GM19239 (cell line): ENCODE measurements around the gene PRUNE1.

Experiments used
- DNase-seq: peaks from one replicate; pipeline ENCODE4 v3.0.0; 2011; ENCODE audit warnings: low spot score; ENCODE audit not compliant: insufficient read length
- FAIRE-seq: peaks from 2 replicates; lab custom pipeline; 2011; peaks lifted over from hg19 to GRCh38; lab: Jason Lieb, UNC

PRUNE1 gene

GRCh38 chr1:151047925-151048644 lies 39.8 kb downstream of the PRUNE1 start:
- FAIRE-seq = peak; percentile 45
- no peak for DNase-seq

GRCh38 chr1:151048645-151049032 lies 40.4 kb downstream of the PRUNE1 start:
- no peak for FAIRE-seq
- no peak for DNase-seq

GRCh38 chr1:151049458-151049857 lies 41.2 kb downstream of the PRUNE1 start:
- no peak for FAIRE-seq
- DNase-seq = no peak

GRCh38 chr1:151050051-151050688 lies 41.9 kb downstream of the PRUNE1 start:
- no peak for FAIRE-seq
- DNase-seq = no peak

- no peak for FAIRE-seq
- no peak for DNase-seq
Observed at GRCh38 chr1:151051356-151052009, 43.2 kb downstream of the PRUNE1 start.

GRCh38 chr1:151054971-151055547 lies 46.8 kb downstream of the PRUNE1 start:
- no peak for DNase-seq
- no peak for FAIRE-seq

GRCh38 chr1:151055581-151055980 lies 47.3 kb downstream of the PRUNE1 start:
- DNase-seq (no peak), FAIRE-seq (no peak)

GRCh38 chr1:151056149-151056548 lies 47.9 kb downstream of the PRUNE1 start:
- DNase-seq (no peak), FAIRE-seq (no peak)

- peak; percentile 4 for FAIRE-seq
Observed at GRCh38 chr1:151058692-151059091, 50.4 kb downstream of the PRUNE1 start.

GRCh38 chr1:151059109-151060006 lies 51.1 kb downstream of the PRUNE1 start, which contains the start of gene CDC42SE1:
Gene CDC42SE1 (minus strand): TSS chr1:151059622. CDS start chr1:151055730, 3,892 bp downstream.
- DNase-seq (peak; percentile 80), FAIRE-seq (peak; percentile 56)

More at GRCh38 chr1:151058692-151059091, 50.4 kb downstream of the PRUNE1 start:
- DNase-seq = no peak

- FAIRE-seq (peak; percentile 28), DNase-seq (no peak)
Observed at GRCh38 chr1:151060007-151060656, 51.9 kb downstream of the PRUNE1 start, which contains the start of gene MLLT11. Gene MLLT11 (plus strand): TSS chr1:151060397. CDS start chr1:151067225, 6,828 bp downstream.

GRCh38 chr1:151060657-151061421 lies 52.6 kb downstream of the PRUNE1 start:
- DNase-seq = no peak
- FAIRE-seq = no peak

- no peak for FAIRE-seq
- DNase-seq = no peak
Observed at GRCh38 chr1:151061704-151062103, 53.5 kb downstream of the PRUNE1 start.

- DNase-seq (no peak), FAIRE-seq (no peak)
Observed at GRCh38 chr1:151062741-151063371, 54.6 kb downstream of the PRUNE1 start.

GRCh38 chr1:151065089-151065645 lies 56.9 kb downstream of the PRUNE1 start:
- FAIRE-seq (no peak), DNase-seq (no peak)

GRCh38 chr1:151067185-151067584 lies 58.9 kb downstream of the PRUNE1 start:
- no peak for FAIRE-seq
- DNase-seq = no peak

GRCh38 chr1:151069103-151069486 lies 60.8 kb downstream of the PRUNE1 start:
- FAIRE-seq (no peak), DNase-seq (no peak)
